Fibroblast of lung (primary cell): ENCODE data around the gene C1S. TPM values are rescaled to one million over a fixed set of nuclear protein-coding genes. Genes with fewer than 3 reads are reported as not detected.

ENCODE experiments used
- DNase-seq, 2 donors: peaks; one replicate each; pipeline versions ENCODE4 v3.0.0 to v3.0.0-alpha.2; 2010; ENCODE audit warnings: low read depth in 2 of 2
- H2AFZ ChIP-seq: 2 replicates; pipeline ENCODE4 v1.5.1; 2012; ENCODE audit warnings: low read length, control low read depth, inconsistent platforms
- H3K27ac ChIP-seq: 2 replicates; pipeline ENCODE4 v1.5.1; 2011; ENCODE audit warnings: low read length, control low read depth; ENCODE audit not compliant: insufficient read depth
- H3K27me3 ChIP-seq: 2 replicates; pipeline ENCODE4 v1.5.1; 2011; ENCODE audit warnings: mild to moderate bottlenecking, low read length; ENCODE audit not compliant: control insufficient read depth, insufficient read depth
- H3K36me3 ChIP-seq: 2 replicates; pipeline ENCODE4 v1.5.1; 2011; ENCODE audit warnings: low read length; ENCODE audit not compliant: control insufficient read depth, insufficient read depth
- H3K4me1 ChIP-seq: 2 replicates; pipeline ENCODE4 v1.5.1; 2011; ENCODE audit warnings: low read length; ENCODE audit not compliant: control insufficient read depth, insufficient read depth; ENCODE audit errors: extremely low read depth
- H3K4me2 ChIP-seq: 2 replicates; pipeline ENCODE4 v1.5.1; 2011; ENCODE audit warnings: low read length, control low read depth; ENCODE audit not compliant: insufficient read depth; ENCODE audit errors: extremely low read depth
- H3K4me3 ChIP-seq, 4 experiments: fragments of 200-600 bp in 1 of 4; sonication (generic) in 1 of 4; replicated peaks in 1 of 4; 2 replicates each; pipeline ENCODE4 v1.5.1; 2011 to 2016; ENCODE audit warnings: low read length in 4 of 4, low read depth in 3 of 4, mild to moderate bottlenecking in 3 of 4, control low read depth in 2 of 4, inconsistent platforms in 1 of 4, mixed read lengths in 1 of 4; ENCODE audit not compliant: insufficient read depth in 1 of 4; ENCODE audit errors: control extremely low read depth in 1 of 4
- H3K79me2 ChIP-seq: 2 replicates; pipeline ENCODE4 v1.5.1; 2012; ENCODE audit warnings: mild to moderate bottlenecking, low read length, inconsistent platforms; ENCODE audit not compliant: control insufficient read depth, insufficient read depth
- H3K9ac ChIP-seq: 2 replicates; pipeline ENCODE4 v1.5.1; 2011; ENCODE audit warnings: mild to moderate bottlenecking, low read length, control low read depth; ENCODE audit not compliant: insufficient read depth
- H3K9me3 ChIP-seq: 2 replicates; pipeline ENCODE4 v1.5.1; 2012; ENCODE audit warnings: low read depth, low read length; ENCODE audit not compliant: control insufficient read depth, insufficient read depth
- H4K20me1 ChIP-seq: 2 replicates; pipeline ENCODE4 v1.5.1; 2011; ENCODE audit warnings: low read length; ENCODE audit not compliant: control insufficient read depth, insufficient read depth; ENCODE audit errors: extremely low read depth
- EZH2 ChIP-seq: IDR thresholded peaks from 2 replicates; pipeline ENCODE4 v1.5.1; 2012; ENCODE audit warnings: low read length, control low read depth, mild to moderate bottlenecking; ENCODE audit errors: missing control alignments
- polyA plus RNA-seq, 2 donors: library from polyadenylated mRNA; depleted of rRNA in 1 of 2; stranded (reverse) in 1 of 2; unstranded in 1 of 2; fragments of >200 nt; gene quantifications; 2 replicates each; pipeline ENCODE4 v1.2.1, GENCODE V29; 2011 to 2012; ENCODE audit warnings: missing spikeins in 1 of 2
- total RNA-seq: library from RNA; depleted of rRNA; stranded (reverse); fragments of >200 nt; gene quantifications from 2 replicates; pipeline ENCODE4 v1.2.1, GENCODE V29; 2014
- TF ChIP-seq, protein P1 (sequence below), 2 donors: IDR thresholded peaks in 1 of 2; conservative IDR thresholded peaks in 1 of 2; 1 replicate in 1 of 2; 2 replicates in 1 of 2; pipeline ENCODE4 v1.5.1; 2011 to 2012; ENCODE audit warnings: low read length in 2 of 2, control low read depth in 1 of 2, inconsistent platforms in 1 of 2, low read depth in 1 of 2, mild to moderate bottlenecking in 1 of 2

C1S gene
- total and polyA plus RNA-seq, 2 donors (not counting 1 experiment from before 2014, with no cell fraction given) = 507 to 997 TPM

DNA sequence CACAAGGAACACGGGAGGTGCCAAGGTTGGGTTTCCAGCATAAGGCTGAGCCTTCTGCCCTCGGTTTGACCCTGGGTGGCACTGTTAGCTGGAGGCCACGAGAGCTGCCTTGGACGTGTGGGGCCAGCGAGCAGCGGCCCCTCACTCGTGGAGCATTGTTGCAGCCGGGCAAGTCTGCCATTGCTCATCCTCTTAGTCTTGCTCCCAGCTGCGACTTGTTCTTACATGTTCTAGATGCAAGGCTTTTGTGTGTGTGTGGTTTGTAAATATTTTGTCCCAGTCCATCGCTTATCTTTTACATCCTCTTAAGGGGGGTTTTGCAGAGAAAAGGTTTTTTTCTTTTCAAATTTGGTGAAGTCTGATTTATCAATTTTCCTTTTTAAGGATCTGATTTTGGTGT, 21.1 kb upstream of the C1S start:
- H2AFZ ChIP-seq = peak overlapping the region; percentile 26
- no peak for TF ChIP-seq EZH2
- TF ChIP-seq, protein P1, sequence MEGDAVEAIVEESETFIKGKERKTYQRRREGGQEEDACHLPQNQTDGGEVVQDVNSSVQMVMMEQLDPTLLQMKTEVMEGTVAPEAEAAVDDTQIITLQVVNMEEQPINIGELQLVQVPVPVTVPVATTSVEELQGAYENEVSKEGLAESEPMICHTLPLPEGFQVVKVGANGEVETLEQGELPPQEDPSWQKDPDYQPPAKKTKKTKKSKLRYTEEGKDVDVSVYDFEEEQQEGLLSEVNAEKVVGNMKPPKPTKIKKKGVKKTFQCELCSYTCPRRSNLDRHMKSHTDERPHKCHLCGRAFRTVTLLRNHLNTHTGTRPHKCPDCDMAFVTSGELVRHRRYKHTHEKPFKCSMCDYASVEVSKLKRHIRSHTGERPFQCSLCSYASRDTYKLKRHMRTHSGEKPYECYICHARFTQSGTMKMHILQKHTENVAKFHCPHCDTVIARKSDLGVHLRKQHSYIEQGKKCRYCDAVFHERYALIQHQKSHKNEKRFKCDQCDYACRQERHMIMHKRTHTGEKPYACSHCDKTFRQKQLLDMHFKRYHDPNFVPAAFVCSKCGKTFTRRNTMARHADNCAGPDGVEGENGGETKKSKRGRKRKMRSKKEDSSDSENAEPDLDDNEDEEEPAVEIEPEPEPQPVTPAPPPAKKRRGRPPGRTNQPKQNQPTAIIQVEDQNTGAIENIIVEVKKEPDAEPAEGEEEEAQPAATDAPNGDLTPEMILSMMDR (conservative IDR thresholded peaks at IDR 0.05 in 1 of 2, IDR thresholded peaks at IDR 0.05 in 1 of 2; ENCODE audit: low read depth in 1 of 2, low read length in 2 of 2) = no peak

DNA sequence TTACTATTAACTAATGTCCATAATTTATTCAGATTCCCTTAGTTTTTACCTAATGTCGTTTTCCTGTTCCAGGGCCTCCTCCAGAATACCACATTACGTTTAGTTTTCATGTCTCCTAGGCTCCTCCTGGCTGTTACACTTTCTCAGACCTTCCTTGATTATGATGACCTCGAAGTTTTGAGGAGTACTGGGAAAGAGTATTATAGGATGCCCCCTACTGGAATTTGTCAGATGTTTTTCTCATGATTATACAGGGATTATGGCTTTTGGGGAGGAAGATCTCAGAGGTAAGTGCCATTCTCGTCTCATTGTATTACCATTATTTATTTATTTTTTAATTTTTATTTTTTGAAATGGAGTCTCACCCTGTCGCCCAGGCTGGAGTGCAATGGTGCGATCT, 17.7 kb upstream of the C1S start:
- no peak overlapping the region for H3K4me2 ChIP-seq
- DNase-seq = peak; percentile 16 to 62
- no peak for TF ChIP-seq EZH2
- TF ChIP-seq, protein P1 (conservative IDR thresholded peaks at IDR 0.05 in 1 of 2, IDR thresholded peaks at IDR 0.05 in 1 of 2; ENCODE audit: low read depth in 1 of 2, low read length in 2 of 2) = peak; percentile 30 to 48

More for the DNA sequence above, 21.1 kb upstream of the C1S start:
- no peak for DNase-seq
- H3K27me3 ChIP-seq = peaks cover 2% of the 10 kb centered on the region
- H4K20me1 ChIP-seq = no peaks in the 10 kb centered on the region
- no peak overlapping the region for H3K4me2 ChIP-seq
- H3K4me1 ChIP-seq = no peaks in the 10 kb centered on the region
- no peak overlapping the region for H3K9ac ChIP-seq
- no peaks in the 10 kb centered on the region for H3K36me3 ChIP-seq
- no peak overlapping the region for H3K4me3 ChIP-seq
- no peaks in the 10 kb centered on the region for H3K9me3 ChIP-seq
- no peaks in the 10 kb centered on the region for H3K79me2 ChIP-seq
- H3K27ac ChIP-seq = no peak overlapping the region

DNA sequence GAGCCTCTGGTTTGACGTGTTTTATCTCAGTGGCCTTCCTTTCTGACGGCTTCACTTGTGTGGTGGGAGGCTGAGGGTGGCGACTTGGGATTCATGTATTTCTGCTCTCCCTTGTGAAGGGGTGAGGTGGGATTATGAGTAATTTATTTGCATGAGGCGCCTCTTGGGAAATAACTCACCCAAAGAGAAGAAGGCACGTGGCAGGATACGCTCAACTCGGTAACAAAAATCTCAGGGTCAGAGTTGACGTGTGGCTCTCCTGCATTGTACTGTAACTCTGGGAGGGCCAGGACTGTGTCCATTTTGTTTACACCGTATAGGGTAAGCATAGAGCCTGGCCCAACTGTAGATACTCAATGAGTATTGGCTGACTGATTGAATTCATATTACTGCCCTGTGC, 14.6 kb upstream of the C1S start:
- Histone ChIP-seq H3K9ac (no peak overlapping the region), H3K36me3 (no peaks in the 10 kb centered on the region), H3K9me3 (no peaks in the 10 kb centered on the region), H3K4me2 (no peak overlapping the region), H3K27ac (no peak overlapping the region), H3K4me3 (no peak overlapping the region), H3K27me3 (no peaks in the 10 kb centered on the region), H3K4me1 (no peaks in the 10 kb centered on the region), H2AFZ (no peak overlapping the region), H3K79me2 (no peaks in the 10 kb centered on the region), H4K20me1 (no peaks in the 10 kb centered on the region)
- no peak for DNase-seq
- TF ChIP-seq, protein P1 (conservative IDR thresholded peaks at IDR 0.05 in 1 of 2, IDR thresholded peaks at IDR 0.05 in 1 of 2; ENCODE audit: low read depth in 1 of 2, low read length in 2 of 2) = no peak
- TF ChIP-seq EZH2 = no peak

More for the DNA sequence above, 17.7 kb upstream of the C1S start:
- H3K27me3 ChIP-seq = no peaks in the 10 kb centered on the region
- no peaks in the 10 kb centered on the region for H3K36me3 ChIP-seq
- H3K9me3 ChIP-seq = no peaks in the 10 kb centered on the region
- H3K4me1 ChIP-seq = no peaks in the 10 kb centered on the region
- no peak overlapping the region for H3K9ac ChIP-seq
- H2AFZ ChIP-seq = no peak overlapping the region
- H3K27ac ChIP-seq = no peak overlapping the region
- H3K79me2 ChIP-seq = no peaks in the 10 kb centered on the region
- no peak overlapping the region for H3K4me3 ChIP-seq
- H4K20me1 ChIP-seq = no peaks in the 10 kb centered on the region
